ENCODE results near the gene SORBS1. TPM values are rescaled to one million over a fixed set of nuclear protein-coding genes. Genes with fewer than 3 reads are reported as not detected.

Gene SORBS1
- total RNA-seq, 1 donor from 2014 or later, result 221 TPM

GRCh38 chr10:95287281-95287680 is 273.9 kb downstream of the SORBS1 start:
- peaks cover 14% of the 10 kb centered on the region for H3K27me3 Mint-ChIP-seq (ENCODE audit: unreplicated experiment)
- no peak for DNase-seq
- no peak overlapping the region for H3K4me3 Mint-ChIP-seq (ENCODE audit: unreplicated experiment)
- no peaks in the 10 kb centered on the region for H3K36me3 Mint-ChIP-seq (ENCODE audit: unreplicated experiment)
- peaks cover 3% of the 10 kb centered on the region for H3K4me1 Mint-ChIP-seq (ENCODE audit: low read depth, unreplicated experiment)
- H3K27ac Mint-ChIP-seq (ENCODE audit: unreplicated experiment), result no peak overlapping the region
- TF ChIP-seq CTCF (IDR thresholded peaks at IDR 0.05; ENCODE audit: partially characterized antibody, unreplicated experiment), result no peak
- peaks cover 6% of the 10 kb centered on the region for H3K9me3 Mint-ChIP-seq (ENCODE audit: unreplicated experiment)

GRCh38 chr10:95286707-95287106 is 274.5 kb downstream of the SORBS1 start:
- Mint-ChIP-seq H3K4me3 (ENCODE audit: unreplicated experiment) (no peak overlapping the region), H3K4me1 (ENCODE audit: low read depth, unreplicated experiment) (peaks cover 3% of the 10 kb centered on the region), H3K36me3 (ENCODE audit: unreplicated experiment) (no peaks in the 10 kb centered on the region), H3K27ac (ENCODE audit: unreplicated experiment) (no peak overlapping the region), H3K27me3 (ENCODE audit: unreplicated experiment) (peaks cover 11% of the 10 kb centered on the region), H3K9me3 (ENCODE audit: unreplicated experiment) (peaks cover 6% of the 10 kb centered on the region)
- TF ChIP-seq CTCF (IDR thresholded peaks at IDR 0.05; ENCODE audit: partially characterized antibody, unreplicated experiment), result no peak
- no peak for DNase-seq

- DNase-seq, result no peak
- Mint-ChIP-seq H3K36me3 (ENCODE audit: unreplicated experiment) (no peaks in the 10 kb centered on the region), H3K4me1 (ENCODE audit: low read depth, unreplicated experiment) (peaks cover 3% of the 10 kb centered on the region), H3K9me3 (ENCODE audit: unreplicated experiment) (peaks cover 2% of the 10 kb centered on the region), H3K27ac (ENCODE audit: unreplicated experiment) (no peak overlapping the region), H3K27me3 (ENCODE audit: unreplicated experiment) (peaks cover 8% of the 10 kb centered on the region), H3K4me3 (ENCODE audit: unreplicated experiment) (no peak overlapping the region)
- TF ChIP-seq CTCF (IDR thresholded peaks at IDR 0.05; ENCODE audit: partially characterized antibody, unreplicated experiment), result no peak
Observed at GRCh38 chr10:95285556-95285955, 275.6 kb downstream of the SORBS1 start.

GRCh38 chr10:95284807-95285206 is 276.4 kb downstream of the SORBS1 start:
- no peak for TF ChIP-seq CTCF (IDR thresholded peaks at IDR 0.05; ENCODE audit: partially characterized antibody, unreplicated experiment)
- no peaks in the 10 kb centered on the region for H3K36me3 Mint-ChIP-seq (ENCODE audit: unreplicated experiment)
- DNase-seq, result no peak
- no peak overlapping the region for H3K27ac Mint-ChIP-seq (ENCODE audit: unreplicated experiment)
- H3K9me3 Mint-ChIP-seq (ENCODE audit: unreplicated experiment), result no peaks in the 10 kb centered on the region
- peaks cover 3% of the 10 kb centered on the region for H3K4me1 Mint-ChIP-seq (ENCODE audit: low read depth, unreplicated experiment)
- peaks cover 3% of the 10 kb centered on the region for H3K27me3 Mint-ChIP-seq (ENCODE audit: unreplicated experiment)
- H3K4me3 Mint-ChIP-seq (ENCODE audit: unreplicated experiment), result no peak overlapping the region

GRCh38 chr10:95282107-95282506 is 279.1 kb downstream of the SORBS1 start:
- Mint-ChIP-seq H3K4me3 (ENCODE audit: unreplicated experiment) (no peak overlapping the region), H3K9me3 (ENCODE audit: unreplicated experiment) (no peaks in the 10 kb centered on the region), H3K36me3 (ENCODE audit: unreplicated experiment) (no peaks in the 10 kb centered on the region), H3K27ac (ENCODE audit: unreplicated experiment) (no peak overlapping the region), H3K4me1 (ENCODE audit: low read depth, unreplicated experiment) (peaks cover 5% of the 10 kb centered on the region), H3K27me3 (ENCODE audit: unreplicated experiment) (peaks cover 2% of the 10 kb centered on the region)
- no peak for DNase-seq
- no peak for TF ChIP-seq CTCF (IDR thresholded peaks at IDR 0.05; ENCODE audit: partially characterized antibody, unreplicated experiment)

All from glutamatergic neuron (in vitro differentiated cells).